Epithelial cell of esophagus (primary cell): Measurements from ENCODE around the gene EDDM13.
"Not testable (repeated sequence)": the region's sequence is repeated elsewhere in the genome, so short reads cannot be mapped to it uniquely, and the experiment has no call there.

ENCODE experiments used
- DNase-seq: peaks from one replicate; pipeline ENCODE4 v3.0.0; 2010; ENCODE audit warnings: low read depth
- H3K4me3 ChIP-seq: 2 replicates; pipeline ENCODE4 v1.5.1; 2011; ENCODE audit warnings: mild to moderate bottlenecking, low read length, control low read depth
- CTCF ChIP-seq: IDR thresholded peaks from 2 replicates; pipeline ENCODE4 v1.5.1; 2011; ENCODE audit warnings: low read depth, mild to moderate bottlenecking, low read length, control low read depth, inconsistent platforms; ENCODE audit not compliant: insufficient read depth; ENCODE audit errors: missing control alignments

The EDDM13 gene

GRCh38 chr19:56295531-56296455 is 23.2 kb downstream of the EDDM13 start:
- peak; percentile 97 for DNase-seq
- peak overlapping the region; percentile 45 for H3K4me3 ChIP-seq
- TF ChIP-seq CTCF, result no peak

- TF ChIP-seq CTCF, result no peak
Measured at GRCh38 chr19:56297010-56297409, 24.5 kb downstream of the EDDM13 start.

GRCh38 chr19:56299688-56300087 is 27.1 kb downstream of the EDDM13 start:
- no peak overlapping the region for H3K4me3 ChIP-seq
- no peak for DNase-seq
- TF ChIP-seq CTCF, result no peak

More at GRCh38 chr19:56297010-56297409, 24.5 kb downstream of the EDDM13 start:
- DNase-seq, result no peak
- no peak overlapping the region for H3K4me3 ChIP-seq

- peak; percentile 9 for DNase-seq
- TF ChIP-seq CTCF, result peak; percentile 24
- no peak overlapping the region for H3K4me3 ChIP-seq
Measured at GRCh38 chr19:56301155-56301554, 28.6 kb downstream of the EDDM13 start.

GRCh38 chr19:56301886-56302620 is 29.5 kb downstream of the EDDM13 start:
- H3K4me3 ChIP-seq, result no peak overlapping the region
- no peak for TF ChIP-seq CTCF
- DNase-seq, result peak; percentile 8

GRCh38 chr19:56304243-56304642 is 31.7 kb downstream of the EDDM13 start:
- TF ChIP-seq CTCF, result no peak
- no peak for DNase-seq

GRCh38 chr19:56306016-56306415 is 33.5 kb downstream of the EDDM13 start:
- no peak for TF ChIP-seq CTCF
- DNase-seq, result no peak
- no peak overlapping the region for H3K4me3 ChIP-seq

More at GRCh38 chr19:56304243-56304642, 31.7 kb downstream of the EDDM13 start:
- H3K4me3 ChIP-seq, result no peak overlapping the region

GRCh38 chr19:56307062-56307461 is 34.5 kb downstream of the EDDM13 start:
- H3K4me3 ChIP-seq, DNase-seq: not testable (repeated sequence)
